Measurements from ENCODE around the gene SEC61B.

GRCh38 chr9:99270491-99270890 is 48.4 kb downstream of the SEC61B start:
- TF ChIP-seq POLR2A (IDR thresholded peaks at IDR 0.05) (no peak), CTCF (IDR thresholded peaks at IDR 0.05) (no peak)
